Ishikawa (cell line): ENCODE results near the gene CDC37.

Source experiments
- CEBPB ChIP-seq: IDR thresholded peaks from 2 replicates; pipeline ENCODE4 v1.6.1; 2012
- CREB1 ChIP-seq: IDR thresholded peaks from 2 replicates; pipeline ENCODE4 v1.6.1; 2012; ENCODE audit warnings: low read depth
- EGR1 ChIP-seq: IDR thresholded peaks from 2 replicates; pipeline ENCODE4 v1.6.1; 2012
- EP300 ChIP-seq: IDR thresholded peaks from 2 replicates; pipeline ENCODE4 v1.6.1; 2012; ENCODE audit warnings: borderline replicate concordance
- FOXM1 ChIP-seq: IDR thresholded peaks from 2 replicates; pipeline ENCODE4 v1.6.1; 2012; ENCODE audit warnings: low read depth, borderline replicate concordance
- NFIC ChIP-seq: IDR thresholded peaks from 2 replicates; pipeline ENCODE4 v1.6.1; 2012
- RAD21 ChIP-seq: IDR thresholded peaks from 2 replicates; pipeline ENCODE4 v1.6.1; 2012; ENCODE audit warnings: low read depth
- TAF1 ChIP-seq: IDR thresholded peaks from 2 replicates; pipeline ENCODE4 v1.6.1; 2012; ENCODE audit warnings: low read depth, mild to moderate bottlenecking
- TCF12 ChIP-seq: IDR thresholded peaks from 2 replicates; pipeline ENCODE4 v1.6.1; 2012; ENCODE audit warnings: low read depth
- TEAD4 ChIP-seq: IDR thresholded peaks from 2 replicates; pipeline ENCODE4 v1.6.1; 2012
- YY1 ChIP-seq: IDR thresholded peaks from 2 replicates; pipeline ENCODE4 v1.6.1; 2012; ENCODE audit warnings: low read depth
- ZBTB7A ChIP-seq: IDR thresholded peaks from 2 replicates; pipeline ENCODE4 v1.6.1; 2012; ENCODE audit warnings: low read depth
- TF ChIP-seq, protein P1 (sequence below): IDR thresholded peaks from 2 replicates; pipeline ENCODE4 v1.6.1; 2012; ENCODE audit warnings: low read depth, mild to moderate bottlenecking
- TF ChIP-seq, protein P2 (sequence below): IDR thresholded peaks from 2 replicates; pipeline ENCODE4 v1.6.1; 2012
- TF ChIP-seq, protein P3 (sequence below): IDR thresholded peaks from 2 replicates; pipeline ENCODE4 v1.6.1; 2012

Gene CDC37

DNA sequence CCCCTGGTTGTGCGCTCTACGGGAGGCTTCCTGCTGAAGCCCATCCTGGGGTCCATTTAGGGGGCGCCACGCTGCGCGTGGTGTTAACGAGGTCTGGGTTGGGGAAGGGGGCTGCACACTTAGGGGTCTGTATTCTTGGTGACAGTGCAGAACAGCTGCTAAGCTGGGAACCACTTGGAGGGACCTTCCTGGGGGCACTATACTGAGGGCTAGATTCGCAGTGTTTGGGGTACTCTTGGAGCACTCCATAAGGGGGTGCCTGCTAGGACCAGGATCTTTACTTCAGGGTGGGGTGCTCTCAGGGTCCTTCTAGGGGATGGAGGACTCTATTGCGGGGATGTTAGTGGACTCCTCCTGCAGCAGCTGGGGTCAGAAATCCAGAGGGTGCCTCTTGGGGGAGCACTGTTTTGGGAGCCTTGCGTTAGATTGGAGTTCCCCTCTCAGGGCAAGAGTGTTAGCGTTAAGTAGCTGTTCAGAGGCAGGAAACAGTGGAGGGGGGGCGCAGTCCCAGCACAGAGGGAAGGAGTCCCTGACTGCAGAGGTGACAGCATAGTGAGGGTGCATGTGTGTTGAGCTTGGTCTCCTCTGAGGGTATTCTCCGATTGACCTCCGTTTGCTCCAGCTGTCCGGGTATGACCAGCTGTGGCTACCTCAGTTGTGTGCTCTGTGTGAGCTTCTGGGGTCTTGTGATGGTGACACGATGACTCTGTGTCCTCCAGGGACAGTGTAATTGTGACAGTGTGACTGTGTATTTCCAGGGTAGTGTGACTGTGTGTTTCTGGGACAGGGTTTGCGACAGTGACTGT, 18.1 kb upstream of the CDC37 start:
- TF ChIP-seq, protein P1, sequence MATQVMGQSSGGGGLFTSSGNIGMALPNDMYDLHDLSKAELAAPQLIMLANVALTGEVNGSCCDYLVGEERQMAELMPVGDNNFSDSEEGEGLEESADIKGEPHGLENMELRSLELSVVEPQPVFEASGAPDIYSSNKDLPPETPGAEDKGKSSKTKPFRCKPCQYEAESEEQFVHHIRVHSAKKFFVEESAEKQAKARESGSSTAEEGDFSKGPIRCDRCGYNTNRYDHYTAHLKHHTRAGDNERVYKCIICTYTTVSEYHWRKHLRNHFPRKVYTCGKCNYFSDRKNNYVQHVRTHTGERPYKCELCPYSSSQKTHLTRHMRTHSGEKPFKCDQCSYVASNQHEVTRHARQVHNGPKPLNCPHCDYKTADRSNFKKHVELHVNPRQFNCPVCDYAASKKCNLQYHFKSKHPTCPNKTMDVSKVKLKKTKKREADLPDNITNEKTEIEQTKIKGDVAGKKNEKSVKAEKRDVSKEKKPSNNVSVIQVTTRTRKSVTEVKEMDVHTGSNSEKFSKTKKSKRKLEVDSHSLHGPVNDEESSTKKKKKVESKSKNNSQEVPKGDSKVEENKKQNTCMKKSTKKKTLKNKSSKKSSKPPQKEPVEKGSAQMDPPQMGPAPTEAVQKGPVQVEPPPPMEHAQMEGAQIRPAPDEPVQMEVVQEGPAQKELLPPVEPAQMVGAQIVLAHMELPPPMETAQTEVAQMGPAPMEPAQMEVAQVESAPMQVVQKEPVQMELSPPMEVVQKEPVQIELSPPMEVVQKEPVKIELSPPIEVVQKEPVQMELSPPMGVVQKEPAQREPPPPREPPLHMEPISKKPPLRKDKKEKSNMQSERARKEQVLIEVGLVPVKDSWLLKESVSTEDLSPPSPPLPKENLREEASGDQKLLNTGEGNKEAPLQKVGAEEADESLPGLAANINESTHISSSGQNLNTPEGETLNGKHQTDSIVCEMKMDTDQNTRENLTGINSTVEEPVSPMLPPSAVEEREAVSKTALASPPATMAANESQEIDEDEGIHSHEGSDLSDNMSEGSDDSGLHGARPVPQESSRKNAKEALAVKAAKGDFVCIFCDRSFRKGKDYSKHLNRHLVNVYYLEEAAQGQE, result no peak
- 0 out of 2 replicates have a peak, but pooled peaks have one; percentile 16 for TF ChIP-seq ZBTB7A

DNA sequence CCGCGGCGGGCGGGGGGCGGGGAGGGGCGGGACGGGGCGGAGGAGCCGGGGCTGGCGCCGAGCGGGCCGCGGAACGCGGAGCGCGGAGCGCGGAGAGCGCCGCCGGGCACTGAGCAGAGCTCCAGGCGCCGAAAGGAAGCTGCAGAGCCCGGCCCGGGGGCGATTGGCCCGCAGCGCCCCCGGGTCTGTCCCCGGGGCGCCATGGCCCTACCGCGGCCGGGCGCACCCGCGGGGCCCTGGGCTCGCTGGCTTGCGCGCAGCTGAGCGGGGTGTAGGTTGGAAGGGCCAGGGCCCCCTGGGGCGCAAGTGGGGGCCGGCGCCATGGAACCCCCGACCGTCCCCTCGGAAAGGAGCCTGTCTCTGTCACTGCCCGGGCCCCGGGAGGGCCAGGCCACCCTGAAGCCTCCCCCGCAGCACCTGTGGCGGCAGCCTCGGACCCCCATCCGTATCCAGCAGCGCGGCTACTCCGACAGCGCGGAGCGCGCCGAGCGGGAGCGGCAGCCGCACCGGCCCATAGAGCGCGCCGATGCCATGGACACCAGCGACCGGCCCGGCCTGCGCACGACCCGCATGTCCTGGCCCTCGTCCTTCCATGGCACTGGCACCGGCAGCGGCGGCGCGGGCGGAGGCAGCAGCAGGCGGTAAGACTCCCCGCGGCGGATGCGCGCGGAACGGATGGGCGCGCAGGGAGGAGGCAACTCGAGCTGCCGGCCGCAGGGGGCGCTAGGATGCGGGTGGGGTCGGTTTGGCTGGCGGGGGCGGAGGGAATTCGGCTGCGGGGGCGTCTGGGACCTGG, 17.3 kb upstream of the CDC37 start, which contains the start of gene PDE4A:
PDE4A (plus strand) TSS at position 95 of the 796 bp plus-strand sequence; CDS start at position 322, 227 bp downstream.
- TF ChIP-seq EGR1 (peak; percentile 89), EP300 (0 out of 2 replicates have a peak, but pooled peaks have one; percentile 27), FOXM1 (no peak), RAD21 (no peak), CEBPB (no peak), ZBTB7A (peak; percentile 84), TCF12 (peak; percentile 29; the same call in 1 of the 2 replicates), TEAD4 (peak; percentile 41; the same call in 1 of the 2 replicates), YY1 (no peak)
- TF ChIP-seq, protein P2, sequence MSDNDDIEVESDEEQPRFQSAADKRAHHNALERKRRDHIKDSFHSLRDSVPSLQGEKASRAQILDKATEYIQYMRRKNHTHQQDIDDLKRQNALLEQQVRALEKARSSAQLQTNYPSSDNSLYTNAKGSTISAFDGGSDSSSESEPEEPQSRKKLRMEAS, result peak; percentile 71

DNA sequence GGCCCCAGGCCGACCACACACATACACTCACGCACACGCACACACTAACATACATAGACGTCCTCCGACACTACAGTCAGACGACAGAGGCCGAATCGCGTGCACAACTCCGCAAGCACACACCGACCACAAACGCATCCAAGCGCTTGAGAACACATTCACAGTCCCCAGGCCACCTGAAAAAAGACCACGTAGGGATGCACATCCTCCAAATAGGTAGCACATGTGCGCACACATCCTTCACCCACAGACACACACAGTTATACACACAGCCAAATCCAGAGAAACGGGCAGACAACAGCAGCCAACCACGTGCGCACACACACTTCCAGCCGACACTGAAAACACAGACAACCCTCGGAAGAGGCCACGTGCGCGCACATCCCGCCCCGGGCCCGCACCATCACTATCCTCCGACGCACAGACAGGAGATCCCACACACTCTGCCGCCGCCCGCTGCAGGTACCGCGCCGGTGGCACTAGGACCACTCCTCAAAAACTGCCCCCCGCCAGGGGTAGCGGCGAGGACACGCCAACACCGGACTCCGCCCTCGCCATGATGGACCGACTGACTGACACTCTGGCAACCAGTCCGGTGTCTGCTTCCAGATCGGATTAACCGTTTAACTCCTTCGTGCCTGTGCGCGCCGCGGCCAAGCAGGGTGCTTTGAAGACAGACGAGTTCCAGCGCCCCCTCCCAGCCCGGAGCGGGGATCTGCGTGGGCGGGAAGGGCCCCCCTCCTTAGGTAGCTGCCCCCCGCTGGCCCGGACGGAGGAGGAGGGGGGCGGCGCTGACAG, 16.5 kb upstream of the CDC37 start:
- TF ChIP-seq TEAD4 (no peak), ZBTB7A (0 out of 2 replicates have a peak, but pooled peaks have one; percentile 1), EGR1 (peak; percentile 100), EP300 (no peak), TCF12 (peak; percentile 7; the same call in 1 of the 2 replicates), YY1 (no peak), NFIC (peak; percentile 49), FOXM1 (no peak), CREB1 (no peak), TAF1 (no peak), RAD21 (no peak), CEBPB (no peak)
- TF ChIP-seq, protein P2, result peak; percentile 100
- TF ChIP-seq, protein P3, sequence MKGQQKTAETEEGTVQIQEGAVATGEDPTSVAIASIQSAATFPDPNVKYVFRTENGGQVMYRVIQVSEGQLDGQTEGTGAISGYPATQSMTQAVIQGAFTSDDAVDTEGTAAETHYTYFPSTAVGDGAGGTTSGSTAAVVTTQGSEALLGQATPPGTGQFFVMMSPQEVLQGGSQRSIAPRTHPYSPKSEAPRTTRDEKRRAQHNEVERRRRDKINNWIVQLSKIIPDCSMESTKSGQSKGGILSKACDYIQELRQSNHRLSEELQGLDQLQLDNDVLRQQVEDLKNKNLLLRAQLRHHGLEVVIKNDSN, result peak; percentile 88

DNA sequence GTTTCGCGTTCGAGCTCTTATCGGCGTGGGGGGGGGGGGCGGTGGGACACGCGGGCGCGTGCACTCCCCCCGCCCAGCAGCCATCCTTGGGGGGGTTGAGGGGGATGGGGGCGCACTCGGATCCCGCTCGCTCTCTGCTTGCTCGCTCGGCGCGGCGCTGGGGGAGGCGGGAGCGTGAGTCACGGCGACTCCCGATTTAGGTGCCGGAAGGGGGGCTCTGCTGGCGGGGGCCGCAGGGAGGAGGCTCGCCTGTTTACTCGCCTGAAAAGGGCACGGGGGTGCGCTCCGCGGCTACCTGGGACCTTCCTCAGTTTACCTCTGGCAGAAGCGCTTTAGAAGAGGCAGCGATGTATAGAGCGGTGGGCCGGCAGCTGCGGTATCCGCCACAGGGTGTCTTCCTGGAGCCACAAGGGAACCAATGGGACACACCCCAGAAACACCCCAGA, 15.9 kb upstream of the CDC37 start:
- TF ChIP-seq, protein P2, result no peak
- TF ChIP-seq TCF12 (no peak), EGR1 (no peak), TEAD4 (0 out of 2 replicates have a peak, but pooled peaks have one; percentile 5), TAF1 (no peak), NFIC (no peak), EP300 (no peak), CREB1 (no peak), ZBTB7A (peak; percentile 91), RAD21 (no peak)
- TF ChIP-seq, protein P3, result no peak

DNA sequence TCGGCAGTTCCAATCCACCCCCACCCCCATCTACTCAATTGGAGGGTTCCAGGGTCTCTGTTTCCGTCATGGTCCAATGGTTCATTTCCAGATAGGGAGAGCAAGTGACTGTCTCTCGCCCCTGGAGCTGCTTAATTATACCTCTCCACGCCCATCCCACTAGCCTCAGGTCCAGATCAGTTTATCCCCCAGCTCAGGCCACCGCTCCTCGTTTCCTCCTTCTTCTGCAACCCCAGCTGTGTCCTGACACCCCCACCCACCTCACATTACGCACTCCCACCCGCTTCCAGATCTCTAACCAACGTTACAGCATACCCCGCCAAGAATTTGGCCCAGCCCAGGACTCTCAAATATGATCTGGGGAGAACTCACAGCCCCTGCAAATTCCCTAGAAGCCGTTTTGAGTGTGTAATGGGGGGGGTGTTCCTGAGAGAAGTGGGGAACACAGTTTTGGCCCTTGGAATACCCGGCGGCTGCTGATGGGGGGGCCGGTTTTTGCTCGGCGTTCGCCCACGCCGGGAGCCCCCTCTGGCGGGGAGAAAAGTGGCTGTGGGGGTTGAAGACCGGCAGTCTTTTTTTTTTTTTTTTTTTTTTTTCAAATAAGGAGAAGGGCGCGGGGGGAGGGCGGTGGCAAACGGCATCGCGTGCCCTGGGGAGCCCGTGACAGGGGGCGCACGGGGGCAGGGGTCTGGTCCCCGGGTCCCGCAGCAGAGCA, 15.3 kb upstream of the CDC37 start:
- TF ChIP-seq EGR1, result no peak
- TF ChIP-seq, protein P2, result 0 out of 2 replicates have a peak, but pooled peaks have one; percentile 5

DNA sequence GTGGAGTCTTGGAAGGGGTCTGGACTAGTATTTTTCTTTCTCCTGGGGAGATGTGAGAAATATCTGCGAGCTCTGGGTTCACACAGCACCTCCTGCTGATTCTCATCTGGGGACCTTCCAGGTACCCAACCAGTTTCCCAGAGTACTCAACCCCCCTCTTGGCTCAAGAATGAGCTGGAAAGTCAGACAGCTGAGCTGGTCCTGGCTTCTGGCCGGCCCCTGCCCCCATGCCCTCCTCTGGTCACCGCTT, 14.8 kb upstream of the CDC37 start:
- TF ChIP-seq TAF1, result no peak
- 0 out of 2 replicates have a peak, but pooled peaks have one; percentile 13 for TF ChIP-seq TEAD4
- TF ChIP-seq, protein P1, result no peak
- peak; percentile 31; the same call in 1 of the 2 replicates for TF ChIP-seq TCF12
- TF ChIP-seq, protein P2, result 0 out of 2 replicates have a peak, but pooled peaks have one; percentile 23
- TF ChIP-seq NFIC, result peak; percentile 63
